ENCODE data around the gene KIF2A.

KIF2A gene

DNA sequence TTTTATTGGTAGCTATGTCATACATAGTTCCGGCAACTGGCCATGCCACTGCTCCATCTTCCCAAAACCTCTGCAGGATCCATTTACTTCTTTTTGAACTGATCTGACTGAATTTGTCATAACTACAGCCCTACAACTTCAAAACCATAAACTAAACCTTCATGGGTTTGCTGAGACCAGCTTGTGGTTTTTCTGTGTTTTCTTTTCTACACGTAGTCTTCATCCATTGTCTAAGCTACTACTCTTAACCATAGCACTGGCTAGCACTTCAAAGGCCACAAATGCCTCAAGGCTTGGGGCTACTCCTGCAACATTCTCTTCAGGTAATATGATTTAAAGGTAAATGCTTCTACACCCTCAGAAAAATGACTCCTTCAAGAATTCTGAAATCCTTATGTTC lies 9.0 kb upstream of the KIF2A start:
- no peak for DNase-seq

DNA sequence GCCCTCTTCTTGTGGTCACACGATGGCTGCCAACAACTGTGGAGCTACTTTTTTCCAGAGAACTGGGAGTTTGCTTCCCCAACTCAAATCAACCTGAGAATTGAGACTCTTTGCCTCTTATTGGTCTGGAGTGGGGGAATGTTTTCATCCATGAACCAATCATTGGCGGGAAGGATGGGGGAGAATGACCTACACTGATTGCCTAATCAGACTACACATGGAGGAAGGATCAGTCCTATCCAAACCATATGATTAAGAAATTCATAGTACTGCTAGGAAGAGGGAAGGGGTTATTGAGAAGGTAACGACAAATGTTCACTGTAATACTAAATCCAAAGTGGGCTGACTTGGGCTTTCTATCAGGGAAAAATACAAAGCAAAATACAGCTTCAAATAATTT lies 7.9 kb upstream of the KIF2A start:
- no peak for DNase-seq

DNA sequence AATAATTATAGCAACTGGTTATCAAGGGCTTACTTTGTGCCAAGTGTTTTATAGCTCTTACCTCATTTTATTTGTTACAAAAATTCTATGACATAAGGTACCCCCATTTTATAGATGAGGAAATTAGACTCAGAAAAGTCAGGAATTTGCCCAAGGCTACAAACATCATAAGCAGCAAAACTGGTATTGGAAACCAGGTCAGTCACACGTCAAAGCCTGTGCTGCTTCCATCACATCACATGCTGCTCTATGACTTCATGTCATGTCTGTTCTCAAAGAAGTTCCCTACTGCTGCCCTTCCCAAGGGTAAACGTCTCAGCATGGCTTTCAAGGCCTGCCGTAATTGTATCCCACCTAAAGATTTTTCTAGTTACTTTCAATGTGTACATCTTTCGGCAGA lies 6.9 kb upstream of the KIF2A start:
- DNase-seq: no peak

DNA sequence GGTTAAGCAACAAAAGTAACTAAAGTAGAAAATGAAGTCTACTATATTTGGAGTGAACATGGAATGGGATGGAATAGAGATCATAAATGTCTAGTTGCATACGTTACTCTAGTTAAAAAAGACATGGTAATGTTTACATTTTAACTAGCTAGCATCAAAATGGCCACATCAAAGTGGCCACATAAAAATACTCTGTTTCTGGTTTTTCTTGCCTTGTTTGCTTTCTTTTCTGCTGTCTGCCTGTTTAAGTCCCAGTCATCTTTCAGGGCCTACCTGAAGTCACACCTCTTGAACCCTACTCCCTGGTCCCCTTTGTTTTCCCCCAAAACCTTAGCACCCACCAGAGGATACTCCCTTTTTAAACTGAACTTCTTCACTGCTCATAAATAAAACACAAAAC lies 6.4 kb upstream of the KIF2A start:
- no peak for DNase-seq

DNA sequence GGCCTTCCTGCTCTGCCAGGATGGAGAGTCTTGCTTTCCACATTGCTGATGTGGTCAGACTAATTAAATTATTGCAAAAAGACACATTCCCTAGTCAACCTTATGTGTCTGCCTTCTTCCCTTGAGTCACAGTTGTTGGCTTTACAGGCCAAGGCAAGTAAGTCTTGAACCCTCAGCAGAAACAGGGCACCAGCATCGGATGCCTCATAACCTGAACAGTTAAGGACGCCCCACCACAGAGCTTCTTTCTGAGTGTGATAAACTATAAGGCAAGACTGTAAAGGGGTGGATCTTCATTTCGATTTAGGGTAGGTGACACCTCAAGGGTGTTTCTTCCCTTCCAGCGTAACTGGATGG lies 670 bp upstream of the KIF2A start:
- DNase-seq: no peak

DNA sequence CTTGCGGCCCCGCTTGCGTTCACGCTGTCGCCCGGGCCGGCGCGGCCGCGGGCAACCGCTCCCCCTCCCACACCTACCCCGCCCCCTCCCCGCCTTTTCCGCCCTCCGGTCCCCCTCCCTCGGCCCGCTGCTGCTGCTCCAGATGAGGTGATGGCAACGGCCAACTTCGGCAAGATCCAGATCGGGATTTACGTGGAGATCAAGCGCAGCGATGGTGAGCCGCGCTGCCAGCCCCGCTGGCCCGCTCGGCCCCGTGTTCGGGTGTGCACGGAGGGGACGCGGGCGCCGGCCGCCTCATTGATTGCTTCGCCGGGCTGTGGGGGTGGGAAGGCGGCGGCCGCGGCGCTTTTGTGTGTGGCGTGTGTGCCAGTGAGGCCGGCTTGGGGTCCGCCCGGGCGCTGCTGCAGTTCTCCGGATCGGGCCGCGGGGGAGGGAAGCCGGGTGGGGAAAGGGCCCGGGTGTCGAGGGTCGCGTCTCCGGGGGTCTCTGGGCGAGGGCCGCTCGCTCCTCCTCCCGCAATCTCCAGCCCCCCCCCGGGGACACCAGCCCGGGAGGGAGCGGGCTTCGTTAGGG lies 403 bp downstream of the KIF2A start:
- DNase-seq: peak; percentile 4

DNA sequence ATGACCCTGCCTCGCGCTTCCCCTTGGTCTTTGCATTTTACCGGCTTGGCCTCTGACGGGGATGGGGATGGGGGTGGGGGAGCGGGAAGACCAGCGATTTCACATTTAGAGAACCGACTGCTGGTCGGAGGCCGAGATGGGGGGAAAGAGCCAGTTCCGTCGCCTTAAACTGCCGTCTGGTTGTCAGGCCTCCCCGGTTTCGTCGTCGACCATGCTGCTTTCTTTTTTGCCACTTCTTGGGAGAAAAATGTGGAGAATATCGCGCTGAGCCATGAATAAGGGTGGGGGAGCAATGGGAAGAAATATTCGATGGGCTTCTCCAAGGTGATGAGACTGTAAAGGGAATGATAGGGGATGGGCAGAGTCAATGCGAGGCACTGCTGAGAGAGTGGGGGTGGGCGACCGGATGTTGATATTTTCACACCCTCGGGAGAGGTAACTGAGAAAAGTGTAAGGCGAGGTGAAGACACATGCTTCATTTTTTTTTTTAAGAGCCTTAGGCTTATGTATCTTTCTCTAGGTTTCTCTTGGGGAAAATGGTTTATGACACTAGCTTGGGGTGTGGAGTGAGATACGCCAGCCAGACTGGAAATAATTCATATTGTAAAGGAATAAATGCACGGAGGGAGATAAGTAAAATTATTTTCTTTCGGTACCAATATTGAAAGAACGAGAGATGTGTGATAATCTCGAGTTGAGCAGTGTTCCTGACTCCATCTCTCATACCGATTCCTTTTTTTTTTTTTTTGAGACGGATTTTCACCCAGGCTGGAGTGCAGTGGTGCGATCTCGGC lies 1.1 kb downstream of the KIF2A start:
- DNase-seq: no peak

DNA sequence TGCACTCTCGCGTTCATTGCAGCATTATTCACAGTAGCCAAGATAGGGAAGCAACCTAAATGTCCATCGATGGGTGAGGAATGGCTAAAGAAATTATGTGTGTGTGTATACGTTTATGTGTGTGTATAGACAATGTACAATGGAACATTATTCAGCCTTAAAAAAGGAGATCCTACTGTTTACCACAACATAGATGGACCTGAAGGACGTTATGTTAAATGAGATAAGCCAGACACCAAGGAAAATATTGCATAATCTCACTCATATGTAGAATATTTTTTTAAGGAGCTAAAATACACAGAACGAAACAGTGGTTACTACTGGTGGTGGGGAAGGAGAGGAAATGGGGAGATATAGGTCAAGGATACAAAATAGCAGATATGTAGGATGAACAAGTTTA lies 2.4 kb downstream of the KIF2A start:
- no peak for DNase-seq

DNA sequence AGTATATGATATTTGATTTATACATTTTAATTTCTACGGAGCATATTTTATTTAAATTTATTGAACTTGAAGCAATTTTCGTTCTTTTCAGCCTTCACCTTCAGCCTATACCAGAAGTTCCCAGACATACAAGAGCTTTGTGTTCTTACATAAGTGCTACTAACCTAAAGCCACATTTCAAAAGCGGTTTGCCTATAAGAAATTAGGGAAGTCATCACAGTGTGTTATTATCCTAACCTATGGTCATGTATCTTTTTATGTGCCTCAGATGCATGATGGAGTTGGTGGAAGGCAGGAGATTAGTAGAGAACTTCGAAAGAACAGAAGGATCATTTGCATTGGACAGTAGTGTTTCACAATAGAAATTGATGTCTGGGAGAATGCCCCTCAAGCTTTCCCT lies 3.1 kb downstream of the KIF2A start:
- DNase-seq: no peak

DNA sequence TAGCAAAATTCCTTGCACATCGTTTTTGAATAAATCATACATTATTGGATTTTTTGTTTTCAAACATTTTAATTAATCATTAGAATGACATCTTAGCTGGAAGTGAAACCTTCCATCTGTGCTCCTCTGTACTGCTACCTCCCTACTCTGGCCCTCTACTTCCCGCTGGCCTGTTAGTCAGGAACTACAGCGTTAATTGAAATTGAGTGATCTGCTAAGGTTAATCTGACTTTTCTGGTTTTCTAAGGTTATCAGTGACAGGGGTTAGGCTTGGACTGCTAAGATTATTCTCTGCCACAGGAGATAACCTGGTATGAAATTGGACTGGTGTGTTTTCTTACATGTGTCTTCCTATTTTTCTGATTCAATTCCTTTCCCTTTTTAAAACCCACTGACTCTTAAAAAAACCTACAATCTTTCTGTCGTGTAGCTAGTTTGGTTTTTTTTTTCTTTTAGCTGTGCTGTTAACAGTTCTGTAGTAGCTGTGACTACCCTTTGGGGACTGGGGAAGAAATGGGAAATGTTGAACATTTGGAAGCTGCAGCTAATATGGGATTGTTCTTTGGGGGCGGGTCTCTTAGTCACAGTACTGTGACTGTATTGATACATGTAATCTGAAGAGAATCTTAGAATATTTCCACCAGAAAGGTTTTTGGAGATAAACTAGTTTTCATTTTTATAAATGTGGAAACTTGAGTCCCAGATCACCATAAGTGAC lies 4.6 kb downstream of the KIF2A start:
- no peak for DNase-seq

DNA sequence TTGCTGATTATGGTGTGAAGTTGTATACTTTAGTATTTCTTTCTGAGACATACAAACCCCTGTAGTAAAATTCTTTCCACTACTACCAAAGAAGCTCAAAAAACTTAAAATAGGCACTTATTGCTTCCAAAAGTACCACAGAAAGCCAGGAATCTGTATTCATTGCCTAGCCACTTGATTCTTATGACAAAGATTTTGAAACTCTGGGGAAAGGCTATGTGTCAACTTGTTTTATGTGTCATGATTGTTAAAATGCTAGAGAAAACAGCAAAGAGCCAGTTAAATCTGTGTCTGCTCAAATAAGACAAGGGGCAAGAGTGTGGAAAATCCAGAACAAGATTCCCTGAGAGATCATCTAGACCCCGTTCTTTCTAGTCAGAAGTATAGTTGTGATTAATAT lies 6.0 kb downstream of the KIF2A start:
- no peak for DNase-seq

DNA sequence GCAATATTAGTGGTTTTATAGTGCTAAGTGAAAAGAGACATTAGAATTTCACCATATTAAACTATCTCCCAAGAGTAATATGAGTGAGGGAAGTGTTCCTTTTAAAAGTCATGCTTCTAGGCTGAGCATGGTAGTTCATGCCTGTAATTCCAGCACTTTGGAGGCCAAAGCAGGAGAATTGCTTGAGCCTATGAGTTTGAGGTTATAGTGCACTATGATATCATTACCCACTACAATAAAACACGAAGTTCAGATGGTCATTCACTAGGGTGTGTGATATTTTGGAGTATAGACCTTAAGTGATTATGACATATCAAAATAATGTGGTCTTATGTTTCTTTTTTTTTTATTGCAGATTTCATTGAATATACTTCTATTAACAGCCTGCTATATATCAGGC lies 6.7 kb downstream of the KIF2A start:
- no peak for DNase-seq

DNA sequence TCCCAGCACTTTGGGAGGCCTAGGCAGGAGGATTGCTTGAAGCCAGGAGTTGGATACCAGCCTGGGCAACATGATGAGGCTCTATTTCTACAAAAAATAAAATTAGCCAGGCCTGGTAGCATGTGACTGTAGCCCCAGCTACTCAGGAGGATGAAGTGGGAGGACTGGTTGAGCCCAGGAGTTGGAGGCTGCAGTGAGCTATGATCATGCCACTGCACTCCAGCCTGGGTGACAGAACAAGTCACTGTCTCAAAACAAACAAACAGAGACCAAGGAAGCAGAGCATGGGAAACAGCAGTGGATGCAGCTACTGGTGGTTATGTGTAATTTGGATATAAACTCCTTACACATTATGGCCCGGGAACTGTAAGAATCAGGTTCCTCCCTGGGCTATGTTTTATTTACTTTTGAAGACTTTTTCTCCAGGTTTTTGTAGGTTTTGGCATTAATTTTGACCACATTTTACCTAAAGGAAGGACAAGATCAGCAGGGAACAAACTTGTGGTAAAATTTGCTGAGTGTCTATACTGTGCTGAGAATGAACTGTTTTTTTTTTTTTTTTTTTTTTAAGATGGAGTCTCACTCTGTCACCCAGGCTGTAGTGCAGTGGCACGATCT lies 8.3 kb downstream of the KIF2A start:
- DNase-seq: no peak

DNA sequence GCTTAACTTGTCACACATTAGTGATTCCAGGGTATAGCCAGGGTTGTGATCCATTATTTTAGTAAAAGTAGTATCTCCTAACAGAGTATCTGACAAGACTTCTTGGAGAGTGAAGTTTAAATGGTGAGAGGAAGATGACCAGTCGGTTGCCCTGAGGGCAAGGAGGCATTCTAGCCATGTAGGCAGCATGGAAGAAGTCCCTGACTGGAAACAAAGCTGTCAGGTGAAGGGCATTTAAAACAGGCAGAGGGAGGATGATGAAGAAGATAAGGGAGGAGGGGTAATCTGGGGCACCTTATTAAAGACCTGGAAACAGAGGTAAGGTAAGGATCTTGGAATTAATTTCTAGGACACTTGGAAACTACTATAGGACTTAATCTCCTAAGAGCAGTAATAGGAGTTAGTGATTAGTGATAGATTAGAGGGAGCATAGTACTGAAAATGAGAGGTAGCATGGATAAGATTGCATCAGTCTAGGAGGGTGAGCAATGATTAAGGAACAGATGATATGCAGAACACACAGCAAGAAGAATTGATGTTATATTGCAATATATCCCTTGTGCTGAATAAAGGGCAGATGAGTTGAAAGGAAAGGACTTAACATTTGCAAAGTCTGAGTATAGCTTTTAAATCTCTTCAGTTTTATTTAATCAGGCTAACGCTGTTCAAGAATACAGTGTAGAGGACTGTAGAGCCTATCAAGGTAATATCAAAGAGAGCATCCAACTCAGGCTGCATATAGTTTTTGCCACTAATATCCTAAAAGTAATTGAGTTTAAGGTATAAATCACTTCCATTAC lies 9.6 kb downstream of the KIF2A start:
- peak; percentile 11 for DNase-seq

DNA sequence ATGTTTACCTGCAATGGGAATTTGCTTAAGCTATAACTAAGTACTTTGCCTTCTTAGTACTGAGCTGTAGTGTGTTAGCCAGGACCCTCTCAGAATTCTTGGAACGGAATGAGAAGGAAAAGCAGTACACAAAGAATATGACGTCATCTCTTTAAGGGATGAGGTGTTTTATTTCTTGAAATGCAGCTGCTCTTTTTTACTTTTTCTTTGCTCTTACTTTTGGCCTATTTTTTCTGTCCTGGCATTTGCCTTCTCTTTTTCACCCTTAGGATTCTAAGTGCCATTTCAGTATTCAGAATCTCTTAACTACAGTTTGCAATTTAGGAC lies 10.1 kb downstream of the KIF2A start:
- no peak for DNase-seq

DNA sequence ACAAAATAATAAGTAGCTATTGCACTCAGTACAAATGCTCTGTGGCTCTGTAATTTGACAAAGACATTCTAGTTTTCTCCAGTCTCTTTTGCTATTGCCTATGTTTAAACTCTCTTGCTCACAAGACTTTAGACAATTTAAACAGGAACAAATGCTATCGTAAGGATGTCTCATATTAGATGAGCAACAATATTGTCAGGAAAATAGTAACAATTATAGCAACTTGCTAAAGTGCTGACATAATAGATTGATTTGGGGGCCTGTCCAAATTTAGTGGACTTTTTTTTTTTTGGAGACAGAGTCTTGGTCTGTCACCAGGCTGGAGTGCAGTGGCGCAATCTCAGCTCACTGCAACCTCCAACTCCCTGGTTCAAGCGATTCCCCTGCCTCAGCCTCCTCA lies 11.8 kb downstream of the KIF2A start:
- DNase-seq: no peak

DNA sequence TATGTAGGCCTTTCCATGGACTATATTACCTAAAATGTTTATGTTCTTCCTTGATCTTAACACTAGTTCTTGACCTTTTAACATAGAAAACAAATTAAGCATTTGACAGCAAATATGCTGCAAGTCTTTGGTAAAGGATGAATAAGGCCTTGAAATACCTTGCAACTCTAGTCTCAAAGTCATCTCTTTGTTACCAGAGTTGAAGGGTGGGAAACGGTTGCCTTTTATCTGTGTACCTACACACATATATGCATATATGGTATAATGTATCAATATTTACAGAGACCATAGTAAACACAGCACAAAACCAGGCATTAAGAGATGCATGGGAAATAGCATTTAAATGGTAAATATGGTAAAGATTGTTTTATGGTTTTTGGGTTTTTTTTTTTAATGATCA lies 16.5 kb downstream of the KIF2A start:
- no peak for DNase-seq

DNA sequence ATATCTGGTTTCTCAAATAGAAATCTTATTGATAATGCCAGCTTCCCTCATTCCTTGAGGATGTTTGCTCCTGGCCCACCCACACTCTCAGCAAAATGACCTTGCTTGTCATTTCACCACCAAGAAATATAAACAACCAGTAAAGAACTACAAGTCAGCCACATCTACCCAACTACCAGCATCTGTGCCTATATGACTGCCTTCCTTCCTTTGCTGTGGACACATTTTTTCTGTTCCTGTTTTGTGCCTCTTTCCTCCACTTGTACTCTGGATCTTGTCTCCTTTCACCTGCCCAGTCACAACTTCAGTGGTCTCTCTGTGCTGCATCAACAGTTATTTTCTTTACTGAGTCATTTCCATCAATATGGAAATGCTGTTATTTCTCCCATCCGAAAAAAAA lies 20.3 kb downstream of the KIF2A start:
- DNase-seq: no peak

DNA sequence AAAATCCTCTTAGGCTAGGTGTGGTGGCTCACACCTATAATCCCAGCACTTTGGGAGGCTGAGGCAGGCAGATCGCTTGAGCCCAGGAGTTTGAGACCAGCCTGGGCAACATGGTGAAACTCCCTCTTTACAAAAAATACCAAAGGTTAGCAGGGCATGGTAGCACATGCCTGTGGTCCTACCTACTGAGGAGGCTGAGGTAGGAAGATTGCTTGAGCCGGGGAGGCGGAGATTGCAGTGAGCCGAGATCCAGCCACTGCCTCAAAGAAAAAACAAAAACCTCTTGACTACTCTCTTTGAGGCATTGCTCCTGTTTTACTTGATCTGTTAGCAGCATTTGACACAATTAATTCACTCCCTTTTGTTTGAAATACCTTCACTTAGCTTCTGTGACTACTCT lies 20.7 kb downstream of the KIF2A start:
- DNase-seq: no peak

DNA sequence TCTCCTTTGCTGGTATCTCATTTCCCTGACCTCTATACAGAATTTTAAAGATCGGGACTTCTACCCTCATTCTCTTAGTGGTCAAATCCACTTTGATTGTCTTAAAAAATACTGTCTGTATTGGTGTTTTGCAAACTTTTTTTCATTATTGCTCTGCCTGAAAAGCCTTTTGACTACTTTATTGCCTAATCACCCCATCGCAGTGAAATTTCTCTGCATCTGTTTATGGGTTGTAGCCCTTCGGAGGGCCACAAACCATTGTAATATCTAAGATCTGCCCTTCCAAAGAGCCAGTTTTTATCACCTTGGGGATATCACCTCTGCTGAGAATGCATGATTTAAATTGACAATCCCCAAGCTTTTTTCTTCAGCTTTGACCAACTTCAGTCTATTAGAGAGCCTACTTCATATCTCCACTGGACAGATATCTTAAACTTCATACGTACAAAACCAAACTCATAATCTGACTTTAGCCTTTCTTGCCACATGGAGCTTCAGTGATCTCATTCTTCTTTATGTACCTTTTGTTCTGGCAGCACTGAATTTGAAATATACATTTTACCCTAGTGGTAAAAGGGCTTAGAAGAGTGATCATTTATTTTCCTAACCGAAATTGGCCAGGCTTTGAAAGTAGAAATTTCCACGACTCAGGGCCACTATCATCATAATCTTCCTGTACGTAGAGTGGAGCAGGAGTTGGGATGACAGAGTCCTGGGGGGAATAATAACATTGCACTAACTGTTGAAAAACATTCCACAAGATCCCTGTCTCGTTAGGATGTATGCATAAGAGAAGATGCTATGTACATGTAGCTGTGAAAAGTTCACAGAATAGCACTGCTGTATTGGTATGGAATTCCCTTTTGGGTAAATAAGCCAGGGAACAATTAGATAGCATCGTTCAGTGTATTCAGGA lies 21.4 kb downstream of the KIF2A start:
- DNase-seq: no peak

DNA sequence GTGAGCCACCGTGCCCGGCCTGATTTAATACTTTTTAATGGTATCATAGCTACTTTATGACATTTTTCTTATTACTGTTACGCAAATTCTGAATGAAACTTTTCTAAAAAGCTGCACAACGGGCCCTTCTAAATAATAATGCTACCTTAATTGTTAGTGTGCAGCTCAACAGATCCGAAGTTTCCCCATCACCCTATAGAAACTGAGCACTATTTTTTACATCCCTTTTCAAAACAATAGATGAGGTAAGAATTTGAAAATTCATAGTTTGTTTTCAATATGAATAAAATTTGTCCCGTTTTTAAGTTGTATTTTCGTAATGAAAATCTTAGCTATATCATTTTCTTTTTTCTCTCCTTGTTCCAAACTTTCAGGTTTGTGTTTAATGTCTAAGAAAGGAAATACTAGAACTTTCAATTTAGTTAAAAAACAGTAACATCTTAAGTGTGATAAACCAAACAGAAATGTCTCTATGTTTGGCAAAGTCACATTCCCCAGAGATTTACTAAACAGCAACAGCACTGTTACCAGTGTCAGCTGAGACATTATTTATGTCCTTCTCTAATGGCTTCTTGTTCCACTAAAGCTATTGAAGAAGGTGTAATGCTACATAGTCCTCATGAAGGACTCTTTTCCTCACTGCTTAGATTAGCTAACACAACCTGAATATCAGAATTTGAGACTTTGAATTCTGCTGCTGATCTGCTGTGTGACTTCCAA lies 22.9 kb downstream of the KIF2A start:
- DNase-seq: no peak

DNA sequence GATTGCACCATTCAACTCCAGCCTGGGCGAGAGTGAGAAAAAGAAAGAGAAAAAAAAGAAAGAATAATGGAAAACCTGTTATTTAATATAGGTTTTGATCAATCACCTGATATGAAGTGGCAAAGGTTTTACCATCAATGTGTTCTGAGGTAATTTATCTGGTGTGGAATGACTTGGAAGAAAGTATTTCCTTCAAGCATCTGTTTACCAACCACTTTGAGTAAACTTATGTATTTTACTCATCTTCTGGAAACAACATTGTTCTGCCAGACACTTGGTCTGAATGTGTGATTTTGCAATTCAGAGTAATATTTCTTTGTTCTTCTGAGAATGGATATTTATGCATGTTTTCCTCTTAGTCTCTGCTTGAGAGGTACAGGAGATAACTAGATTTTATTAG lies 24.3 kb downstream of the KIF2A start:
- DNase-seq: no peak

Measured in NCI-H524 treated with DMSO at 0.1 percent for 48 hours (cell line).